Measurements from ENCODE around the gene MPRIP.

Gene MPRIP

GRCh38 chr17:17126131-17127110 lies 84.2 kb downstream of the MPRIP start:
- H3K4me3 ChIP-seq (replicated peaks in 1 of 2; ENCODE audit: low read depth in 2 of 2, low read length in 2 of 2) = no peak overlapping the region
- TF ChIP-seq CTCF (IDR thresholded peaks at IDR 0.05; ENCODE audit: low read depth, low read length) = no peak
- DNase-seq (ENCODE audit: low read depth in 2 of 2) = no peak

- H3K4me3 ChIP-seq (replicated peaks in 1 of 2; ENCODE audit: low read depth in 2 of 2, low read length in 2 of 2) = no peak overlapping the region
- no peak for DNase-seq (ENCODE audit: low read depth in 2 of 2)
- no peak for TF ChIP-seq CTCF (IDR thresholded peaks at IDR 0.05; ENCODE audit: low read depth, low read length)
Measured at GRCh38 chr17:17127156-17127555, 84.9 kb downstream of the MPRIP start.

GRCh38 chr17:17127730-17128291 lies 85.6 kb downstream of the MPRIP start:
- no peak overlapping the region for H3K4me3 ChIP-seq (replicated peaks in 1 of 2; ENCODE audit: low read depth in 2 of 2, low read length in 2 of 2)
- no peak for TF ChIP-seq CTCF (IDR thresholded peaks at IDR 0.05; ENCODE audit: low read depth, low read length)
- DNase-seq (ENCODE audit: low read depth in 2 of 2) = no peak

- H3K4me3 ChIP-seq (replicated peaks in 1 of 2; ENCODE audit: low read depth in 2 of 2, low read length in 2 of 2) = no peak overlapping the region
- DNase-seq (ENCODE audit: low read depth in 2 of 2) = no peak
- no peak for TF ChIP-seq CTCF (IDR thresholded peaks at IDR 0.05; ENCODE audit: low read depth, low read length)
Measured at GRCh38 chr17:17128476-17129075, 86.3 kb downstream of the MPRIP start.

- no peak overlapping the region for H3K4me3 ChIP-seq (replicated peaks in 1 of 2; ENCODE audit: low read depth in 2 of 2, low read length in 2 of 2)
- no peak for DNase-seq (ENCODE audit: low read depth in 2 of 2)
- TF ChIP-seq CTCF (IDR thresholded peaks at IDR 0.05; ENCODE audit: low read depth, low read length) = no peak
Measured at GRCh38 chr17:17129466-17129865, 87.2 kb downstream of the MPRIP start.

GRCh38 chr17:17130077-17130844 lies 88.0 kb downstream of the MPRIP start:
- no peak overlapping the region for H3K4me3 ChIP-seq (replicated peaks in 1 of 2; ENCODE audit: low read depth in 2 of 2, low read length in 2 of 2)
- DNase-seq (ENCODE audit: low read depth in 2 of 2) = no peak
- no peak for TF ChIP-seq CTCF (IDR thresholded peaks at IDR 0.05; ENCODE audit: low read depth, low read length)

Measured in cardiac fibroblast (primary cell).